Limb (tissue), 2 donors: ENCODE data around the gene ENO4.

ENCODE experiments used
- DNase-seq, 2 donors: peaks; one replicate each; pipeline ENCODE4 v3.0.0-alpha.2; 2016; ENCODE audit errors: extremely low spot score in 2 of 2

The ENO4 gene

DNA sequence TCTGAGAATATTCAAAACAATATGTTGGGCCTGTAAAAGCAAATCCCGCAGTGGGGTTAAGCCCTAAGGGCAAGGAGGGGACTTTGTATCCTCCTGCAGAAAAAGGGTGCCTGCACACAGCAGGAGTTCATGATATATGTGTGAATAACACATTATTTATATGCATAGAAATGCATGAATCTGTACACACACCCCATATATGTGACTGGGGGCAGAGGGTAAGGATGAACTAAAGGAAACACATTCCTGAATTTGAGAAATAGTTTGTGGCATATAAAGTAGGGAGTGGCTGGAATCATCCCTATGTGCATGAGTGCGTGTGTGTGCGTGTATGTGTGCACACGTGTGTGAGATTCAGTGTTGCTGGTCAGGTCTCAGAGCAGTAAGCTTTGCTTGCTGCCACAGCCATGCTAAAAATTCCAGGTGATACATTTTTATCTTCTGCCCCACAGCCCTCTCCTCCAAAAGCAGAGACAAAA, 18.9 kb downstream of the ENO4 start:
- DNase-seq: no peak

DNA sequence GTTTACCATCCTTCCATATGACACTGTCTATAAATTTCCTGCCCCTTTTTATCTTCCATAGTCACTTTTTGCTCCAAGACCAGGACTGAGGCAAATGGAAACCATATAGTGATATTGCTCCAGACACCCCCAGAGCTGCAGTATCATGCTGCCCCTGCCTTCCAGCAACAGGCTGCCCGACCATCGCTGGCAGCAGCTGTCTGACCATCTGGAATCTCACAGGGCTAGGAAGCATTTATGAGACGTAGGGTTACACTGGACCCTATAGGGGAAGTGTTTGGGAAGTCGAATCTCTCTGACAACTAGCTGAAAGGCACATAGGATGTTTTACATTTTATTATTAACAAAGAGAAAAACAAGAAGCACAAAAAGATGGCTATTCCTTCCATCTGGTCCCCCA, 19.4 kb downstream of the ENO4 start:
- no peak for DNase-seq

- DNase-seq: no peak
Measured at GRCh38 chr10:116870949-116871348, 21.6 kb downstream of the ENO4 start.

GRCh38 chr10:116873134-116873533, 23.8 kb downstream of the ENO4 start:
- no peak for DNase-seq

- DNase-seq: no peak
Measured at GRCh38 chr10:116875897-116876296, 26.6 kb downstream of the ENO4 start.

GRCh38 chr10:116877391-116877790, 28.1 kb downstream of the ENO4 start:
- DNase-seq: no peak

DNA sequence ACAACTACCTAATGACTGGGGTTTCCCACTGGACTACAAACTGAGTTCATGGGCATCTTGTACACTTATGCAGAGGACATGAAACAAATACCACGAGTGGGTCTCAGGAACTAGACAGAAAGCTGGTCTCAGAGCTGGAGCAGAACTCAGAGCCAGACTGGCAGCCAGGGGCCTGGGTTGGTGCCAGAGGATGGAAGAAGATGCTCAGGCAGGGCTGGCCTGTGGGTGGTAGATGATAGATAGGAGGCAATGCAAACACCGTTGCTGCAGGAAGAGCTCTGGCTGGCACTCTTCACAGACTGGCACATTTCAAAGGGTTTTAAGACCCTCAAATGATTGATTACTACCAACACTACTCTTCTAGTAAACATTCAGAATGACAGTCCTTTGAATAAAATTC, 28.8 kb downstream of the ENO4 start:
- no peak for DNase-seq

DNA sequence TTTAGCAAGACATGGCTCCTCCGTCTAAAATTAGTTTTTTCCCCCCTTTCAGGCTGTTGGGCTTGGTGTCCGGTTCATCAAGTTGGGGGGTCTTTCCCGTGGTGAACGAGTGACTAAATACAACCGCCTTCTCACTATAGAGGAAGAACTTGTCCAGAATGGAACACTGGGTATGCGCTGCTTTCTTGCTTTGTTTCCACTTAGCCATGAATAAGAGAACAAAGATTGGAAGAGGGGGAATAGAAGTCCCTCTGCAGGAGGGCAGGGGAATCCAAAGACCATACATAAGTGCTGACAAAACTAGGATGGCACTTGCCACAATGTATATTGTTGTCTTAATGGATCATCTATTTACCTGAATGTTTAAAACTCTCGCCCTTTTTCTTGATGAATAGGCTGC, 30.5 kb downstream of the ENO4 start:
- DNase-seq: no peak

GRCh38 chr10:116880716-116881482, 31.6 kb downstream of the ENO4 start:
- no peak for DNase-seq

GRCh38 chr10:116882639-116883038, 33.3 kb downstream of the ENO4 start:
- no peak for DNase-seq

DNA sequence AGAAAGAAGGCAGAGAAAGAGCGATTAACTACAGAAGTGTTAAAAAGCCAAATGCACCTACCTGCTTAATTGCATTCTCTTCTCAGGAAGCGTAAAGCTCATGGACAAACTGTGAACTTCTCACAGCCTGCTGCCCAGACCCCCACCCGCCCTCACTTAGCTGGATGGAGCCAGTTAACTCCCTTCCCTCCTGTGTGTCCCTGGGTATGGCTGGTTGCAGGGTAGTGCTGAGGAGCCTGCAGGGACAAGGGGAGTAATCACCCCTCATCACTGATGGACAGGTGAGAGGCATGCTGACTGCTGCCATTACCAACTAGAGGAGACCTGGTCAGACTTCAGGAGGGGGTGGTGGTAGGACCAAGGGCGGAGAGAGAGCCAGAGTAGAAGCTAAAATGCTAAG, 37.5 kb downstream of the ENO4 start:
- DNase-seq: no peak

- DNase-seq: no peak
Measured at GRCh38 chr10:116888380-116889055, 39.2 kb downstream of the ENO4 start.

GRCh38 chr10:116889066-116889465, 39.8 kb downstream of the ENO4 start:
- DNase-seq: no peak

GRCh38 chr10:116891208-116891607, 41.9 kb downstream of the ENO4 start:
- peak; percentile 67 to 81 for DNase-seq

- DNase-seq: no peak
Measured at GRCh38 chr10:116892907-116893685, 43.8 kb downstream of the ENO4 start.

GRCh38 chr10:116893686-116894037, 44.4 kb downstream of the ENO4 start:
- no peak for DNase-seq

DNA sequence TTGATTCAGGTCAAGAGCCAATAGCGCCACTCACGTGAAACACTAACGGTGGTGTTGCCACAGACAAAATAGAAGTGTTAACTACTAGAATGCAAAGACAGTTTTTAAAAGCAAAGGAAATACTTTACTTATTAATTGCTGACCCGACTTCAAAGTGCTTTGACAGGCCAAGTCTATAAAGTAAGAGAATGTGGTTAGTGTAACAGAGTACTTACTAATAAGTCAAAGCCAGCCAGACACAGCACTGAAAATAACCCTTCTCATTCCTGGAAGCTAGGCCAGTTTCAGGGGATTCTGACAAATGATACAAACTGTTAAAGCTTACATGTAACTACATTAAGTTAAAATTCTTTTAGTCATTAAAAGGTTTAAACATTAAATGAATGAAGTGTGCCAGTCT, 50.3 kb downstream of the ENO4 start:
- no peak for DNase-seq

- no peak for DNase-seq
Measured at GRCh38 chr10:116905845-116906210, 56.5 kb downstream of the ENO4 start.

DNA sequence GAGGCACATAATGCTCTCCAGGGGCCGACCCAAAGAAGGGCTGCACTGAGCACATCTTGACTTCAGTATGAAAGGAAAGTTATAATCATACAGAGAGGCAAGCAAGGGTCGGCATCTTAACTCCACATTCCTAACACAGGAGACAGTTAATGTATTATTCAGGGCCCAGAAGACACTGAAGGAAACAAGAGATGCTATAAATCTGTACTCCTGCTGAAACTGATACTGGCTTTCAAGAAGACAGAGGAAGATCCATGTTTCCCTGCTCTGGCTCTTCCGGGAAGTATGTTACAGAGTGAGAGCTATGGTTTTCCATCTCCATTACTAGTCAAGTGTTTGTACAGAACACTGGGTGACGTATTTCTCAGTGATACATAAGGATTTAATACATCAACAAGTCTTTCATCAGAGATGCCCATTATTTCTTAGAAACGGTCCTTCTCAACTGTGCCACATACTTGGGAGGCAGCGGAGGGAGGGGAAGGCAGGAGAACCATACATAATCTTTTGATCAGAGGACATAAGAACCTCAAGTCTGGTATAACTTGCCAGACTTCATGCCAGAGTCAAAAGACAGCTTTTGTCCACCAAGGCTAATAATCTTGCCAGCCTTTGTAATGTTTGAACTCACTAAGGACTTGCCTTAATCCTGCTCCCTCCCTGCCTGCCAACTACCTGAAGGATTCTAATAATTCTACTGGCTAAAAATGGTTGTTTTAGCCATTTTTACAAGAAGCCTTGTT, 58.1 kb downstream of the ENO4 start:
- no peak for DNase-seq

GRCh38 chr10:116909307-116909706, 60.0 kb downstream of the ENO4 start:
- no peak for DNase-seq

GRCh38 chr10:116910910-116911309, 61.6 kb downstream of the ENO4 start:
- DNase-seq: no peak

- DNase-seq: no peak
Measured at GRCh38 chr10:116912162-116912561, 62.9 kb downstream of the ENO4 start.
